ENCODE data around the gene NES.

DNA sequence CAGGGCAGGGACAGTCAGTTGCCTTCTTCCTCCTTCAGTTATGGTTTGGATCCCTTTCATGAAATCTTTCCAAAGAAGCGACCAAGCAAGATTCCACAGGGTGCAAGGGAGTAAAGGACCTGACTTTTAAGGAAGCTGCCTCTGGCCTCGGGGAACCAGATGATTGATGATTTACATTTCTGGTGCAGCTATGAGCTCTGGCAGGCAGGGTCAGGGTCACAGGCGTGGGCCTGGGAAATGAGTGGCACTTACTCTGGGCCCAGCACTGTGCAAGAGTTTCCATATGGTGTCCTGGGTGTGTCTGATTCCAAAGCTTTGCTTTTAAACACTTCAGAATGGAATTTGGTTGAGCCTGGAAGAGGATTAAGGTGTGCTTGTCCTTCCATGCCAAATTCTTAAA lies 35.4 kb upstream of the NES start:
- TF ChIP-seq, protein P1, sequence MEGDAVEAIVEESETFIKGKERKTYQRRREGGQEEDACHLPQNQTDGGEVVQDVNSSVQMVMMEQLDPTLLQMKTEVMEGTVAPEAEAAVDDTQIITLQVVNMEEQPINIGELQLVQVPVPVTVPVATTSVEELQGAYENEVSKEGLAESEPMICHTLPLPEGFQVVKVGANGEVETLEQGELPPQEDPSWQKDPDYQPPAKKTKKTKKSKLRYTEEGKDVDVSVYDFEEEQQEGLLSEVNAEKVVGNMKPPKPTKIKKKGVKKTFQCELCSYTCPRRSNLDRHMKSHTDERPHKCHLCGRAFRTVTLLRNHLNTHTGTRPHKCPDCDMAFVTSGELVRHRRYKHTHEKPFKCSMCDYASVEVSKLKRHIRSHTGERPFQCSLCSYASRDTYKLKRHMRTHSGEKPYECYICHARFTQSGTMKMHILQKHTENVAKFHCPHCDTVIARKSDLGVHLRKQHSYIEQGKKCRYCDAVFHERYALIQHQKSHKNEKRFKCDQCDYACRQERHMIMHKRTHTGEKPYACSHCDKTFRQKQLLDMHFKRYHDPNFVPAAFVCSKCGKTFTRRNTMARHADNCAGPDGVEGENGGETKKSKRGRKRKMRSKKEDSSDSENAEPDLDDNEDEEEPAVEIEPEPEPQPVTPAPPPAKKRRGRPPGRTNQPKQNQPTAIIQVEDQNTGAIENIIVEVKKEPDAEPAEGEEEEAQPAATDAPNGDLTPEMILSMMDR (conservative IDR thresholded peaks at IDR 0.05) = no peak
- no peak for TF ChIP-seq EZH2 (IDR thresholded peaks at IDR 0.05; ENCODE audit: low read depth)

All from PC-9 (cell line).